Fibroblast of villous mesenchyme (primary cell): Measurements from ENCODE around the gene MMP11. TPM values are rescaled to one million over a fixed set of nuclear protein-coding genes. Genes with fewer than 3 reads are reported as not detected.

Experiments used
- DNase-seq: peaks from one replicate; pipeline ENCODE4 v3.0.0-alpha.2; 2010; ENCODE audit warnings: low read depth
- H3K4me3 ChIP-seq: 2 replicates; pipeline ENCODE4 v1.5.1; 2011; ENCODE audit warnings: low read depth, mild to moderate bottlenecking, low read length
- CTCF ChIP-seq: IDR thresholded peaks from 2 replicates; pipeline ENCODE4 v1.5.1; 2012; ENCODE audit warnings: low read depth, mild to moderate bottlenecking, low read length; ENCODE audit not compliant: insufficient read depth
- total RNA-seq: library from RNA; depleted of rRNA; stranded (reverse); fragments of >200 nt; gene quantifications from 2 replicates; pipeline ENCODE4 v1.2.3, GENCODE V29; 2012

Gene MMP11
- total RNA-seq, 1 donor: 16.0 TPM

DNA sequence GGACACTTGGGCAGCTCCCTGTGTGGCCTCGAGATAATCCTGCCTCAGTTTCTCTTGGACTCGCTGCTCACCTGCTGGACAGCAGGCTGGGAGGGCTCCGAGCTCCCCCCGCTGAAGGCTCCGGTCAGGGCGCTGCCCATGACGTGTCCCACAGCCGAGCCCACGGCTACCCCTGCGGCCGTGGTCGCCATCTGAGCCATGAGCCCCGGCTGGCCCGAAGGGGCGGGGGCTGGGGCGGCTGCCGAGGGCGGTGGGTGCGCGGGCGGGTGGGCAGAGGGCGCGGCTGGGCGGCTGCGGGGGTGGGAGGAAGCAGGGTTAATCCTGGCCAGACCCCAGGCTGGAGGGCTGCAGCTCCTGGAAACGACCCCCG, 5.4 kb upstream of the MMP11 start:
- TF ChIP-seq CTCF: no peak

DNA sequence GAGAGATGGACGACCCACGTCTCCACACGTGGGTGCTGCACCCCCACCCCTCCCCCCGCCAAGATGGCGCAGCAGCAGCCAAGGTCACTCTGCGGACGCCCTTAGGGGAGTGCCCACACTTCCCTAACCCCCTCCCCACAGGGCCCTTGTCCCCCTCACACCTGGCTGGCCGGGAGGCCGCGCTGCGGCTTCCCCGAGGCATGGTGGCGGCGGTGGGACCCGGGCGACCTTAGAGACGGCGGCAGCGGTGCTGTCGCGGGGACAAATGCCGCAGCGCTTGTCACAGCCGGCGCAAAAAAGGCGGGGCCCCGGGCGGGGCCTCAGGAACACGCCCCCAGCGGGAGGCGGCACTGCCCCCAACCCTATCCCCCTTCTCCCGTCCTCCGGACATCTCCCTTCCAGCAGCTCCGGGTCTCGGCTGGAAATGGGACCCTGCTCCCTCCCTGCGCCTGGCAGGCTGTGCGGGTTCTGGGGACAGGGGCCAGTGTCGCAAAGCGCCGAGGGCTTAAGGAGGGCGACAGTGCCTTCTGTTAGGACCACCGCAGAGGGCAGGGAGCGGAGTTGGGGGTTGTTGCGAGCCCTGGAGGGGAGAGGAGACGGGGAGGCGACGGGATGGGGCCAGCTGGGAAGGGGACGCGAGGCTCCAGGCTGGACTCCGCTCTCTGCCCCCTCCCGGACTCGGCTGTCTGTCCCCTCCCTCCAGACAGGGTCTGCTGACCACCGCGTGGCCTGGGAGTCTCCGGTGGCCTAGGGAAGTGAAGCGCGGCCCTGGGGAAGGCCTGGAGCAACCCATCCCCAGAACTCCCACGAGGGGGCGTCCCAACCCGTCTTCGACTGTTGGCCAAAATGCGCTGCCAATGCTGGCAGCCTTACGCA, 4.7 kb upstream of the MMP11 start, which contains the start of gene CHCHD10:
TSS of gene CHCHD10 (minus strand) at position 300 of the 876 bp plus-strand sequence. CDS start at position 202, 98 bp downstream.
- DNase-seq: peak; percentile 74
- H3K4me3 ChIP-seq: peak within 1 kb of the TSS; percentile 73
- TF ChIP-seq CTCF: peak; percentile 79

More for the DNA sequence above, 5.4 kb upstream of the MMP11 start:
- peak overlapping the region; percentile 73 for H3K4me3 ChIP-seq
- DNase-seq: no peak

DNA sequence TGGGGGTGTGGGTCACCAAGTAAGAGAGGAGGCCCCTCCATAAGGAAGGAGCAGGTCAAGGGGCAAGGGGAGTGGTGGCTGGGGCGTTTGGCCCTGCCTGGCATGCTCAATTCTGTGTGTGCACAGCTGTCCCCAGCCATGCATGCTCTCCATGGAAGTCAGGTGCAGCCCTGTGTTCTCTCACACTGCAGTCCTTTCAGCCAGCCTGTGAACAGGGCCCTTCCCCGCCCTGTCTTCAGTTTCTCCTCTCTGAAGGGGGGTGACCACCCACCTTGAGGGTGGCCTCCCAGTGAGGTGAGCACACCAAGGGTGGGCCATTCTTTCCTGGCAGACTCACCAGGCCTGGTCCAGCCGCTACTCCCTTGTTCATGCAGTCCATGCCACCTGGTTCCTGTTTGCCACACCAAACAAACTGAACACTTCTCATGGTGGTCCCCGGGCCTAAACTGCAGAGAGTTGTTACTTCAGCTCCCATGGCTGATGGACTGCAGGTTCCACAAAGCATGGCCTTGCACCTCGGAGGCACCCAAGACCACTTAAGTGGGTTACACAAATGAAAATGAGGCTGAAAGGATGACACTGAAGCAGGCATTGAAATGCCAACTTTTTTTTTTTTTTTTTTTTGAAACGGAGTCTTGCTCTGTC, 3.2 kb upstream of the MMP11 start:
- TF ChIP-seq CTCF: no peak
- no peak for DNase-seq
- H3K4me3 ChIP-seq: no peak overlapping the region

DNA sequence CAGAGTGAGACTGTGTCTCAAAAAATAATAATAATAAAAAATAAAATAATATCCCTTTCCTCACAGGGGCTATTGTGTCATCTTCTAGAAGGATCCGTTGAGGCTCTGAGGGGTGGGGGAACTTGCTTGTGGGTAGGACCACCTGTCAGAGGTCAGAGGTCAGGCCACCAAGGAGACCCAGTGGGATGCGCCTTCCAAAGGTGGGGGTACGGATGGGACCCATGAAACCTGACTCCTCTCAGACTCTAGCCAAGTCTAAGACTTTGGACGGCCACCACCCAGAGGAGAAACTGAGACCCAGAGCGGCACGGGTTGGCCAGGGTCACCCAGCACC, 367 bp upstream of the MMP11 start:
- no peak for TF ChIP-seq CTCF
- no peak for DNase-seq
- peak overlapping the region; percentile 39 for H3K4me3 ChIP-seq

DNA sequence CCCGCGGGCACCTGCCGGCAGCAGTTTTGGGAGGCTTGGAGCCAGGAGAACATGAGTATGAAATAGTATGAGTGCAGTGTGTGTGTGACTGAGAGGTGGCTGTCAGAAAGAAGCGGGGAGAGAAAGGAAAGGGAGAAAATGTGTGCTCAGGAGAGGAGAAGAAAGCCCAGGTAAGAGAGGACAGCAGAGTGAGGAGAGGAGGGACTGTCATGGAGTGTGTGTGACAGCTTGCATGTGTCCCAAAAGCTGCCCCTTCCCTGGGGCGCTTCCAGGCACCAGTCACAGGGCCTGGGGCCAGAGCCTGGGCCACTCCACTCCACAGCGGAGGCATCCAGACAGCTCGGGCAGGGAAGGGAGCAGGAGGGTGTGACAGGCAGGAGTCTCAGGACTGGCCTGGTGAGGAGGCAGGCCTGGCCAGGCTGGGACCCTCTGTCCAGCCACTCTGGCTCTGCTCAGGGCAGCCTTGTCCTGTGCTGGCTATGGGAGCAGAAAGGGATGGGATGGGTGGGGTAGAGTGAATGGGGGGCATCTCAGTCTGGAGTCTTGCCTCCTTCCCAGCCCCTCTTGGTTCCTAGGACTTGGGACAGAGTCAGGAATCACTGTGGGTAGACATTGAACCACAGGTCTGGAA, 949 bp downstream of the MMP11 start:
- TF ChIP-seq CTCF: no peak
- H3K4me3 ChIP-seq: peak overlapping the region; percentile 54
- no peak for DNase-seq

- no peak for DNase-seq
- peak overlapping the region; percentile 54 for H3K4me3 ChIP-seq
- TF ChIP-seq CTCF: no peak
Measured at GRCh38 chr22:23774114-23774921, 1.7 kb downstream of the MMP11 start.
